Measurements from ENCODE around the gene FBXL12.

The FBXL12 gene

GRCh38 chr19:9806803-9807202 lies 12.1 kb downstream of the FBXL12 start:
- no peak for DNase-seq (ENCODE audit: low spot score)
- TF ChIP-seq, protein P1, sequence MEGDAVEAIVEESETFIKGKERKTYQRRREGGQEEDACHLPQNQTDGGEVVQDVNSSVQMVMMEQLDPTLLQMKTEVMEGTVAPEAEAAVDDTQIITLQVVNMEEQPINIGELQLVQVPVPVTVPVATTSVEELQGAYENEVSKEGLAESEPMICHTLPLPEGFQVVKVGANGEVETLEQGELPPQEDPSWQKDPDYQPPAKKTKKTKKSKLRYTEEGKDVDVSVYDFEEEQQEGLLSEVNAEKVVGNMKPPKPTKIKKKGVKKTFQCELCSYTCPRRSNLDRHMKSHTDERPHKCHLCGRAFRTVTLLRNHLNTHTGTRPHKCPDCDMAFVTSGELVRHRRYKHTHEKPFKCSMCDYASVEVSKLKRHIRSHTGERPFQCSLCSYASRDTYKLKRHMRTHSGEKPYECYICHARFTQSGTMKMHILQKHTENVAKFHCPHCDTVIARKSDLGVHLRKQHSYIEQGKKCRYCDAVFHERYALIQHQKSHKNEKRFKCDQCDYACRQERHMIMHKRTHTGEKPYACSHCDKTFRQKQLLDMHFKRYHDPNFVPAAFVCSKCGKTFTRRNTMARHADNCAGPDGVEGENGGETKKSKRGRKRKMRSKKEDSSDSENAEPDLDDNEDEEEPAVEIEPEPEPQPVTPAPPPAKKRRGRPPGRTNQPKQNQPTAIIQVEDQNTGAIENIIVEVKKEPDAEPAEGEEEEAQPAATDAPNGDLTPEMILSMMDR (IDR thresholded peaks at IDR 0.05; ENCODE audit: extremely low read depth, missing control alignments) = no peak

DNA sequence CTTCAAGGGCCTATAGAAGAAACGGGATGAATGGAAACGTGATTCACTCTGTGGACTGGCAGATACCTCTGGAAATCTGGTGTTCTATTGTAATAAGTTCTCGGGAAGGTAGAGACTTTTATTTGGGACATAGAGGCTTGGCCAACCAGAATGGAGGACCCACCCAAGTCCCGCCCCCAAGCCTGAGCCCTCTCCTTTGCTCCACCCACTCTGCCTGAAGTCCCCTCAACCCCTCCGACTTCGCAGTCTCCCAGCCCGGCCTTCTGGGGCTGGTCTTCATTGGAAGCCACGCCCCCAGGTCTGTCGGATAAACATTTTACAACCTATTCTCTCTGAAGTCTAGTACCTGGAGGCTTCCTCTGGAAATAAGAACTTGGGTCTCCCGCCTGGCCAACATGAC lies 16.9 kb downstream of the FBXL12 start:
- TF ChIP-seq, protein P1 (IDR thresholded peaks at IDR 0.05; ENCODE audit: extremely low read depth, missing control alignments) = no peak
- DNase-seq (ENCODE audit: low spot score) = no peak

DNA sequence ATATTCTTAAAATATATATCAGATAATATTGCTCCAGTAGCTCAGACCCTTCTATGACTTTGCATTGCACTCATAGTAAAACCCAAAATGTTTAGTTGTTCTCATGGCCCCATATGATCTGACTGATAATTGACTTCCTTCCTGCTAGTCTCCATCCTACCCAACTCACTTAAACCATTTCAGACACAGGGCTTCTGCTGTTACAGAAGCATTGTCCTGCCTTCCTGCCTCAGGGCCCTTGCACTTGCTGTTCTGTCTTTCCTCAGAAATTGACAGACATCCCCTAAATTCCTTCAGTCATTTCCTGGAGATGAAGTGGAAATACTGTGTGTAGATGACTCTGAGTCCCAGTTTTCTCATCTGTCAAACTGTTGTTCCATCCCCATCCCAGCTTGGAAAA lies 19.7 kb downstream of the FBXL12 start:
- TF ChIP-seq, protein P1 (IDR thresholded peaks at IDR 0.05; ENCODE audit: extremely low read depth, missing control alignments) = no peak
- no peak for DNase-seq (ENCODE audit: low spot score)

DNA sequence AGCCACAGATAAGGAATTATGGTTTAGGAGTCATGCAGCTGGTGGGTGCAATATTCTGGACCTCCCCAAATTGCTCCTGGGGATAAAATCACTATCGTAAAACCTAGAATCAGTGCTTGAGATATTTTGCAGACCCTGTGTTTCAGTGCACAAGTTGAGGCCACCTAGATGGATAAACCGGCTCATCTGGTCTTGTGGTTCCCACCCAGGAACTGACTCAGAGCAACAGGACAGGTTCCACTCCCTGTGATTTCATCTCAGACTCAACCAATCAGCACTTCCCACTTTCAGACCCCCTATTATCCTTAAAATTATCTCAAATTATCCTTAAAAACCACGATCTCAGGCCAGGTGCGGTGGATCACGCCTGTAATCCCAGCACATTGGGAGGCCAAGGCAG lies 21.0 kb downstream of the FBXL12 start:
- TF ChIP-seq, protein P1 (IDR thresholded peaks at IDR 0.05; ENCODE audit: extremely low read depth, missing control alignments) = no peak
- DNase-seq (ENCODE audit: low spot score) = no peak

GRCh38 chr19:9796113-9796773 lies 22.6 kb downstream of the FBXL12 start:
- TF ChIP-seq, protein P1 (IDR thresholded peaks at IDR 0.05; ENCODE audit: extremely low read depth, missing control alignments) = peak; percentile 85
- DNase-seq (ENCODE audit: low spot score) = peak; percentile 75

GRCh38 chr19:9793071-9793591 lies 25.7 kb downstream of the FBXL12 start:
- DNase-seq (ENCODE audit: low spot score) = no peak
- TF ChIP-seq, protein P1 (IDR thresholded peaks at IDR 0.05; ENCODE audit: extremely low read depth, missing control alignments) = no peak

GRCh38 chr19:9792206-9793070 lies 26.4 kb downstream of the FBXL12 start:
- DNase-seq (ENCODE audit: low spot score) = peak; percentile 87
- TF ChIP-seq, protein P1 (IDR thresholded peaks at IDR 0.05; ENCODE audit: extremely low read depth, missing control alignments) = no peak

Data from GM20000 (cell line).